Heart right ventricle (tissue), 16 donors: ENCODE data around the gene TIMM21. TPM values are rescaled to one million over a fixed set of nuclear protein-coding genes. Genes with fewer than 3 reads are reported as not detected.

Source experiments
- ATAC-seq, 8 donors: fragments of 200-7000 bp; cut with Tn5 transposase; one replicate each; pipeline ENCODE4 v1.9.1; 2020; ENCODE audit warnings: mild to moderate bottlenecking in 8 of 8, moderate library complexity in 8 of 8, moderate number of reproducible peaks in 1 of 8
- DNase-seq, 2 donors: peaks; one replicate each; pipeline ENCODE4 v3.0.0-alpha.2; 2020
- H3K27ac ChIP-seq, 10 donors: fragments of 200-600 bp; sonication (generic) in 2 of 10; one replicate each; pipeline versions ENCODE4 v1.5.0 to v1.8.0; 2020 to 2022; ENCODE audit warnings: mild to moderate bottlenecking in 3 of 10
- H3K27me3 ChIP-seq, 7 donors: fragments of 200-600 bp; one replicate each; pipeline ENCODE4 v1.8.0; 2021 to 2022; ENCODE audit warnings: mild to moderate bottlenecking in 2 of 7
- H3K36me3 ChIP-seq, 9 donors: fragments of 200-600 bp; sonication (generic) in 1 of 9; one replicate each; pipeline versions ENCODE4 v1.5.0 to v1.8.0; 2020 to 2022; ENCODE audit warnings: mild to moderate bottlenecking in 2 of 9
- H3K4me1 ChIP-seq, 9 donors: fragments of 200-600 bp; sonication (generic) in 1 of 9; one replicate each; pipeline versions ENCODE4 v1.5.0 to v1.8.0; 2020 to 2022; ENCODE audit warnings: mild to moderate bottlenecking in 4 of 9
- H3K4me3 ChIP-seq, 10 donors: fragments of 200-600 bp; sonication (generic) in 2 of 10; one replicate each; pipeline versions ENCODE4 v1.5.0 to v1.8.0; 2020 to 2022; ENCODE audit warnings: mild to moderate bottlenecking in 7 of 10, moderate library complexity in 2 of 10
- H3K9me3 ChIP-seq, 11 donors: fragments of 200-600 bp in 10 of 11; sonication (generic) in 2 of 11; one replicate each; pipeline versions ENCODE4 v1.5.0 to v1.8.0; 2013 to 2022; ENCODE audit warnings: mild to moderate bottlenecking in 2 of 11, control low read depth in 1 of 11, moderate library complexity in 1 of 11
- WGBS, 2 donors: extraction: QIAGEN DNeasy Blood & Tissue Kit; methylation state at CpG; one replicate each; pipeline ENCODE4 v1.1.7; 2013; ENCODE audit warnings: inconsistent platforms in 1 of 2; 5-methylcytosine and 5-hydroxymethylcytosine counted together
- intact Hi-C, 10 donors: fragments of 100-400 bp; cut with DNase I; formaldehyde crosslinking; loops; one replicate each; pipeline versions ENCODE4 v1.11.1 to v1.14.2; 2022
- polyA plus RNA-seq, 2 donors: library from polyadenylated mRNA; stranded (reverse); fragments of 200-250 nt; gene quantifications; one replicate each; pipeline ENCODE4 v1.2.3, GENCODE V29; 2013
- total RNA-seq, 10 donors: library from RNA; stranded (reverse); fragmentation: NEBNext Ultra II Directional in 3 of 10; extraction: Animal tissue kit (Norgen Biotek cat#: 25700) in 3 of 10; gene quantifications; one replicate each; pipeline versions ENCODE4 v1.2.1 to v1.2.4, GENCODE V29; 2021 to 2023
- TF ChIP-seq, protein P1 (sequence below), 9 donors: fragments of 200-600 bp; sonication (generic) in 2 of 9; IDR thresholded peaks; one replicate each; pipeline versions ENCODE4 v1.5.0 to v1.8.0; 2021 to 2022; ENCODE audit warnings: antibody characterized with exemption in 9 of 9, mild to moderate bottlenecking in 5 of 9, moderate library complexity in 1 of 9
- donor health status: Arrhythmogenic right ventricular cardiomyopathy.
- donor health status: ischemic (EF 13 %, LVEDD 7.1; RV severe dilation, severe dysfunction).
- donor health status: healthy with polysubstance abuse.
- donor health status: DM: no; HTN: yes; CAD: no.
- donor health status: DM: no; HTN: no; CAD: no.
- donor health status: ischemic (EF 25% LVEDD 6.9; RV normal size, moderate dysfunction).
- donor health status: ischemic (EF 25% LVEDD 5.7; RV mildly dilated, moderate dysfunction).
- donor health status: healthy.
- donor health status: DM: yes; HTN: yes; CAD: no.
- donor health status: Ischemic cardiomyopathy.
- donor health status: ischemic (EF 35%, LVEDD 5.7; RV mildly dilated, moderate dysfunction).
- donor health status: nonischemic (EF 11% LVEDD 7.7; RV severe dilation, severe dysfunction).
- donor health status: DM: yes; HTN: yes; CAD: no.
- donor health status: PGD.
- donor health status: ischemic (EF 29% LVEDD 5.4; RV normal size, mild dysfunction).
- donor health status: nonischemic (EF 23%, LVEDD 6.1; RV moderate dilation, normal function).

The TIMM21 gene
- total and polyA plus RNA-seq, 12 donors = 64.4 to 141 (median 120) TPM

DNA sequence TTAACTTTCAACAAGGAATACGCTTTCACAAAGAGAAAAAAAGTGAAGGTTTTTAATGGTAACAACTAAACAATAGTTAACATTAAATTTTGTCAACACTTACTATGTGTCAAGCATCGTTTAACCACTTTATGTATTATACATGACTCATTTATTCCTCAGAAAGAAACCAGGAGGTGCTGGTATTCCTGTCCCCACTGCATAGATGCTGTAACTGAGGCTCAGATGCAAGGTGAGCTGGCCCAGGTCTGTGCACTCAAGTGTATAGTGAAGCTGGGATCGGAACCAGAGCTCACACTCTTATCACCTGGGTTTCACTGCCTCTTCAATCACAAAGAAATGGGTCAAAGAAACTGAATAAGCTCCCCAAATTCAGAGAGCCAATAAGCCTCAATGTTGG, 17.2 kb upstream of the TIMM21 start:
- H3K27ac ChIP-seq = no peak overlapping the region
- H3K36me3 ChIP-seq = no peaks in the 10 kb centered on the region
- ATAC-seq = no peak
- no peak overlapping the region for H3K4me3 ChIP-seq
- H3K27me3 ChIP-seq = no peaks in the 10 kb centered on the region
- 87 to 88% methylated on average over 3 of the region's 3 CpGs for WGBS, 2 donors
- intact Hi-C loops = no loop called here
- TF ChIP-seq, protein P1, sequence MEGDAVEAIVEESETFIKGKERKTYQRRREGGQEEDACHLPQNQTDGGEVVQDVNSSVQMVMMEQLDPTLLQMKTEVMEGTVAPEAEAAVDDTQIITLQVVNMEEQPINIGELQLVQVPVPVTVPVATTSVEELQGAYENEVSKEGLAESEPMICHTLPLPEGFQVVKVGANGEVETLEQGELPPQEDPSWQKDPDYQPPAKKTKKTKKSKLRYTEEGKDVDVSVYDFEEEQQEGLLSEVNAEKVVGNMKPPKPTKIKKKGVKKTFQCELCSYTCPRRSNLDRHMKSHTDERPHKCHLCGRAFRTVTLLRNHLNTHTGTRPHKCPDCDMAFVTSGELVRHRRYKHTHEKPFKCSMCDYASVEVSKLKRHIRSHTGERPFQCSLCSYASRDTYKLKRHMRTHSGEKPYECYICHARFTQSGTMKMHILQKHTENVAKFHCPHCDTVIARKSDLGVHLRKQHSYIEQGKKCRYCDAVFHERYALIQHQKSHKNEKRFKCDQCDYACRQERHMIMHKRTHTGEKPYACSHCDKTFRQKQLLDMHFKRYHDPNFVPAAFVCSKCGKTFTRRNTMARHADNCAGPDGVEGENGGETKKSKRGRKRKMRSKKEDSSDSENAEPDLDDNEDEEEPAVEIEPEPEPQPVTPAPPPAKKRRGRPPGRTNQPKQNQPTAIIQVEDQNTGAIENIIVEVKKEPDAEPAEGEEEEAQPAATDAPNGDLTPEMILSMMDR (IDR thresholded peaks at IDR 0.05) = no peak
- no peaks in the 10 kb centered on the region for H3K9me3 ChIP-seq
- H3K4me1 ChIP-seq = no peaks in the 10 kb centered on the region
- no peak for DNase-seq

DNA sequence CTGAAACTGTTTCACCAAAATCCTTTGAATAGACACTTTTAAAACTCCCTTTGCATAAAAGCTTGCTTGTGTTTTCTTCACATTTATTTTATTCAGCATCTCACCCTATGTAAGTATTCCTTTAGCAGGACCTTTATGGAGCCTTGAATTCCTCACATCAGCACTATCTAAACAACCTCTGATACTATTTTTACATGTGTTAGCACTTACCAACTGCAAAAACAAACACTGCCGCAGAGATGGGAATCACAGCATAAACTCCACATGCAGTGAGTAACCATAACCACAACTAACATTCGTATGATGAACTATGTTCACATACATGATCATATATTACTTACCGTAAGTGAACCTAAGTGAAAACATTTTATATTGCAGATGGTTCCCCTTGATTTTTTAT, 16.1 kb upstream of the TIMM21 start:
- Histone ChIP-seq H3K27ac (no peak overlapping the region), H3K27me3 (no peaks in the 10 kb centered on the region), H3K4me3 (no peak overlapping the region), H3K36me3 (no peaks in the 10 kb centered on the region), H3K9me3 (no peaks in the 10 kb centered on the region), H3K4me1 (no peaks in the 10 kb centered on the region)
- DNase-seq (no peak), ATAC-seq (no peak)
- intact Hi-C loops = no loop called here
- TF ChIP-seq, protein P1 (IDR thresholded peaks at IDR 0.05) = no peak
- 57 to 59% methylated on average over 3 of the region's 3 CpGs for WGBS, 2 donors

DNA sequence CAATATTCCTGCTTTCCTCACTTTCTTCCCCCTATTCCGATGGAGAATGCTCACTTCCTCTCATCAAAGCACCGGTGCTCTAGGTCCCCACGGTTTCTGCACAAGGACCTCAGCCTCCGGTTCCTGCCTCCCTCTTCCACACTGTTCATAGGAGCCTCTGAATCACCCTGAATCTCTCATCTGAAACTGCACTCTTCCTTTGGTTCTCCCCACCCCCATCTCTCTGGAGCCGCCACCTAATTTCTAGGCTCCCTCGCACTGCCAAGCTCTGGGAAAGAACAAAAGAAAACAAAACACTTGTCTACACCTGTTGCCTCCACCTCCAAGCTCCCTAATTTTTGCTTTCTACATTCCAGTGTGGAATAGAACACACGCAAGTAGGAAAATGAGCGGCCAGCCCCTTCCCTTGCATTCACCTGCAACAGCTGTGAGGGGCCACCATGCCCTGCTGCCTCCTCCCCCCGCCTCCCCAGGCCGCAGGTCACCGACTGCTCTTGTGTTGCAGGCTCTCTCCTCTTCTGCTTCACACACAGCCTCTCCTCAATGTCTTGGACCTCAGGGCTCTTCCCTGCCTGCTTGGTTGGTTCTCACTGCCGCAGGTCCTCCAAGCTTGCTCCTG, 10.3 kb upstream of the TIMM21 start:
- Histone ChIP-seq H3K4me3 (no peak overlapping the region), H3K4me1 (peaks cover 0 to 14% (median 0%) of the 10 kb centered on the region in 9 donors), H3K9me3 (no peaks in the 10 kb centered on the region), H3K27ac (no peak overlapping the region), H3K36me3 (no peaks in the 10 kb centered on the region), H3K27me3 (peaks cover 0 to 5% (median 0%) of the 10 kb centered on the region in 7 donors)
- TF ChIP-seq, protein P1 (IDR thresholded peaks at IDR 0.05) = no peak
- no peak for DNase-seq
- 89 to 92% methylated on average over 12 of the region's 12 CpGs for WGBS, 2 donors
- ATAC-seq = no peak
- intact Hi-C loops = no loop called here

DNA sequence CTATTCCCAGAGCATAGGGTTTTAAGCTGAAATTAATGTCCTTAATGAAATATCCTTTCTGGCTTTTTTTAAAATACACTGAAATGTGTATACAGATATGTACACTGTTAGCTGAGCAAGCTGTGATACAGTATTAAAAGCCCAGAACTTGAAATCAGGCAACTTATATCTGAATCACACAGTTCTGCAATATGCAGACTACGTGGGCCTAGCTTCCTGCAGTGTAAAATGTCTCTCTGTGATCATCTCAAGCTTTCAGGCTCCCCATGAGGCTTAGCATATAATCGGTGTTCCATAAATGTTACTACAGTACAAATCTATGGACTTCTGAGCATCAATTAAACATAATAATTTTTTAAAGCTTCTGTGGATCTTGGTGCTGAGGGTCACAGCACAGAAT, 8.9 kb upstream of the TIMM21 start:
- DNase-seq (no peak), ATAC-seq (no peak)
- Histone ChIP-seq H3K36me3 (no peaks in the 10 kb centered on the region), H3K4me1 (peaks cover 0 to 14% (median 0%) of the 10 kb centered on the region in 9 donors), H3K9me3 (no peaks in the 10 kb centered on the region), H3K4me3 (no peak overlapping the region), H3K27me3 (peaks cover 0 to 5% (median 0%) of the 10 kb centered on the region in 7 donors), H3K27ac (no peak overlapping the region)
- WGBS, 2 donors = 82 to 83% methylated on average over 2 of the region's 2 CpGs
- TF ChIP-seq, protein P1 (IDR thresholded peaks at IDR 0.05) = no peak
- intact Hi-C loops = no loop called here
